IMR-90 (cell line): Measurements from ENCODE around the gene MNT. TPM values are rescaled to one million over a fixed set of nuclear protein-coding genes. Genes with fewer than 3 reads are reported as not detected.
A peak's percentile ranks its signal among the peaks of the same experiment; 100 is the strongest.

Experiments used
- ATAC-seq: fragments of 200-7000 bp; cut with Tn5 transposase; 2 replicates; pipeline ENCODE4 v1.9.1; 2020; ENCODE audit warnings: low read depth, mild to moderate bottlenecking, moderate library complexity
- BruUV-seq: library from RNA; stranded (reverse); fragments of 400-500 nt; replicated peaks from 2 replicates; lab custom pipeline; 2021; lab: Mats Ljungman, UMichigan
- CTCF ChIA-PET: fragments of 300-600 bp; formaldehyde crosslinking; extraction: SDS; loops from one replicate; lab custom pipeline; 2021; ENCODE audit warnings: antibody characterized with exemption; lab: Yijun Ruan, JAX
- POLR2A ChIA-PET: fragments of 300-600 bp; sonication (Branson Sonifier 250); formaldehyde crosslinking; loops from one replicate; lab custom pipeline; 2022; ENCODE audit warnings: antibody characterized with exemption; ENCODE audit not compliant: unreplicated experiment; lab: Charles Lee
- DNase-seq: peaks from one replicate; pipeline ENCODE4 v3.0.0; 2013
- H2AFZ ChIP-seq: replicated peaks from 2 replicates; pipeline ENCODE3; 2013; ENCODE audit warnings: low read length, mild to moderate bottlenecking; ENCODE audit not compliant: poor library complexity
- H2AK5ac ChIP-seq: 2 replicates; pipeline ENCODE4 v1.6.1; 2013; ENCODE audit warnings: low read depth, low read length, inconsistent platforms
- H2AK9ac ChIP-seq: replicated peaks from 2 replicates; pipeline ENCODE3; 2013; ENCODE audit warnings: mild to moderate bottlenecking, low read depth, low read length, moderate library complexity; ENCODE audit not compliant: poor library complexity
- H2BK120ac ChIP-seq: 2 replicates; pipeline ENCODE4 v1.6.1; 2013; ENCODE audit warnings: low read depth, low read length, inconsistent platforms
- H2BK15ac ChIP-seq: 3 replicates; pipeline ENCODE4 v1.6.1; 2013; ENCODE audit warnings: low read depth, low read length, inconsistent platforms
- H2BK20ac ChIP-seq: 2 replicates; pipeline ENCODE4 v1.6.1; 2013; ENCODE audit warnings: low read depth, mild to moderate bottlenecking, inconsistent platforms, low read length, moderate library complexity
- H2BK5ac ChIP-seq: 2 replicates; pipeline ENCODE4 v1.6.1; 2013; ENCODE audit warnings: mild to moderate bottlenecking, low read depth, low read length, inconsistent platforms; ENCODE audit not compliant: poor library complexity, severe bottlenecking
- H3K14ac ChIP-seq: replicated peaks from 2 replicates; pipeline ENCODE4 v1.6.1; 2013; ENCODE audit warnings: low read depth, low read length, inconsistent platforms
- H3K18ac ChIP-seq: 2 replicates; pipeline ENCODE4 v1.6.1; 2013; ENCODE audit warnings: low read depth, low read length, control low read depth
- H3K23ac ChIP-seq: 2 replicates; pipeline ENCODE4 v1.6.1; 2013; ENCODE audit warnings: low read depth, low read length, inconsistent platforms
- H3K27ac ChIP-seq: 2 replicates; pipeline ENCODE4 v1.5.1; 2013; ENCODE audit warnings: mild to moderate bottlenecking, control low read depth, low read length; ENCODE audit not compliant: insufficient read depth
- H3K27me3 ChIP-seq: 2 replicates; pipeline ENCODE4 v1.6.1; 2013; ENCODE audit warnings: low read length; ENCODE audit not compliant: control insufficient read depth, insufficient read depth
- H3K36me3 ChIP-seq: 2 replicates; pipeline ENCODE4 v1.6.1; 2013; ENCODE audit warnings: low read length, mixed read lengths; ENCODE audit not compliant: control insufficient read depth, insufficient read depth
- H3K4ac ChIP-seq: 2 replicates; pipeline ENCODE4 v1.6.1; 2013; ENCODE audit warnings: low read depth, low read length, inconsistent platforms
- H3K4me1 ChIP-seq: 2 replicates; pipeline ENCODE4 v1.6.1; 2013; ENCODE audit warnings: low read length, mixed read lengths; ENCODE audit not compliant: control insufficient read depth, insufficient read depth
- H3K4me2 ChIP-seq: 2 replicates; pipeline ENCODE4 v1.6.1; 2013; ENCODE audit warnings: low read depth, mild to moderate bottlenecking, control low read depth, low read length, moderate library complexity
- H3K4me3 ChIP-seq: 2 replicates; pipeline ENCODE4 v1.5.1; 2013; ENCODE audit warnings: low read depth, mild to moderate bottlenecking, control low read depth, low read length, moderate library complexity; ENCODE audit not compliant: insufficient read depth
- H3K56ac ChIP-seq: 2 replicates; pipeline ENCODE4 v1.6.1; 2013; ENCODE audit warnings: low read length, inconsistent platforms; ENCODE audit not compliant: insufficient read depth; ENCODE audit errors: extremely low read depth
- H3K79me1 ChIP-seq, 2 experiments: 2 replicates each; pipeline ENCODE4 v1.6.1; 2013; ENCODE audit warnings: low read length in 2 of 2, inconsistent platforms in 1 of 2, low read depth in 1 of 2
- H3K9ac ChIP-seq: 2 replicates; pipeline ENCODE4 v1.6.1; 2013; ENCODE audit warnings: low read depth, low read length, control low read depth
- H3K9me1 ChIP-seq: 2 replicates; pipeline ENCODE4 v1.6.1; 2013; ENCODE audit warnings: low read length, inconsistent platforms; ENCODE audit not compliant: insufficient read depth
- H3K9me3 ChIP-seq: 2 replicates; pipeline ENCODE4 v1.6.1; 2013; ENCODE audit warnings: low read length; ENCODE audit not compliant: control insufficient read depth, insufficient read depth
- H4K20me1 ChIP-seq: 2 replicates; pipeline ENCODE4 v1.6.1; 2013; ENCODE audit warnings: low read length, inconsistent platforms; ENCODE audit not compliant: insufficient read depth
- H4K5ac ChIP-seq: 2 replicates; pipeline ENCODE4 v1.6.1; 2013; ENCODE audit warnings: mild to moderate bottlenecking, low read depth, low read length, control low read depth
- H4K8ac ChIP-seq, 2 experiments: 2 replicates each; pipeline ENCODE4 v1.6.1; 2013; ENCODE audit warnings: low read depth in 2 of 2, low read length in 2 of 2, control low read depth in 1 of 2, inconsistent platforms in 1 of 2
- H4K91ac ChIP-seq: 2 replicates; pipeline ENCODE4 v1.6.1; 2013; ENCODE audit warnings: low read depth, low read length, inconsistent platforms; ENCODE audit not compliant: insufficient read depth
- FOS ChIP-seq: fragments of 150-350 bp; IDR thresholded peaks from 2 replicates; pipeline ENCODE4 v1.6.1; 2016; ENCODE audit warnings: low read depth, low read length
- POLR2A ChIP-seq: IDR thresholded peaks from 2 replicates; pipeline ENCODE4 v1.6.1; 2012; ENCODE audit warnings: mild to moderate bottlenecking, low read depth, low read length
- whole genome bisulfite sequencing, 2 experiments: methylation state at CpG; one replicate each; pipeline versions ENCODE4 v1.1.5 to v1.1.7; 2013; ENCODE audit warnings: missing lambda C conversion rate in 2 of 2; ENCODE audit not compliant: insufficient read length in 1 of 2; ENCODE audit errors: extremely low coverage in 2 of 2; 5-methylcytosine and 5-hydroxymethylcytosine counted together
- dilution Hi-C: fragments of 300-500 bp; cut with HindIII; formaldehyde crosslinking; loops from one replicate; pipeline ENCODE4 v1.14.3; 2018; ENCODE audit warnings: low sequenced_read_pairs; ENCODE audit not compliant: unreplicated experiment
- in situ Hi-C: fragments of 300-500 bp; cut with MboI; formaldehyde crosslinking; loops from 3 replicates; pipeline ENCODE4 v1.14.3; 2019; ENCODE audit warnings: low sequenced_read_pairs, inconsistent platforms, mixed read lengths
- intact Hi-C: fragments of 100-400 bp; cut with micrococcal nuclease; formaldehyde crosslinking; loops from 2 replicates; pipeline ENCODE4 v1.10.0; 2022
- polyA plus RNA-seq, 3 experiments: library from polyadenylated mRNA; depleted of rRNA; stranded (reverse); fragments of >200 nt; gene quantifications; 2 replicates each; pipeline ENCODE4 v1.2.3, GENCODE V29; 2012; ENCODE audit warnings: low replicate concordance in 1 of 3
- total RNA-seq: library from RNA; depleted of rRNA; stranded (reverse); fragments of >200 nt; gene quantifications from 2 replicates; pipeline ENCODE4 v1.2.3, GENCODE V29; 2012

The MNT gene
- total and polyA plus RNA-seq, 2 of the 4 experiments (the other 2 are of a cell fraction): 1.4 to 8.3 TPM

DNA sequence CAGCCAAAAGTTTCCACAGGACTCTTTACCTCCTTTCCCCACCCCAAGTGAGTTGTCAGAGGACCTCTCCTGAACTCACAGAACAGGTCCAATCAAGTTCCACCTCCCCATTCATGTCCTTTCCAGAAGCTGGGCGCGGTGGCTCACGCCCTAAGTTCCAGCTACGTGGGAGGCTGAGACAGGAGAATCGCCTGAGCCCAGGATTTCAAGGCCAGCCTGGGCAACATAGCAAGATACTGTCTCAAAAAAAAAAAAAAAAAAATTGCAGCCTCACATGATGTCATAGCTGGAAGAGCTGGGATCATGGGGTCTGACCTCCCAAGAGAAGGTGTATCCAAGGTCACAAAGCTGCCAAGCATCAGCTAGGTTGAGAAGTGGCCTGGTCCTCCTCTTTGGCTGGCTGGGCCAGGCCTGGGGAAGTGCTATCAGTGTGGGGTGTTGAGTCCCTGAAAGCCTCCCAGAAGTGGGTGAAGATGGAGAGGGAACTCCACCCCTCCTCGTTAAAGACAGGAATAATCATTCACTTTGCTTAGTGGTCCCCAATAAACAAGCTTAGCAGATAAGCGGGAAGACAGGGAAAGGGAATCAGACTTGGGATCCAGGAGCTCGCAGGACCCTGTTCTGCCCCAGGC lies 5.5 kb upstream of the MNT start:
- Histone ChIP-seq H2BK120ac (peak overlapping the region; percentile 94), H3K23ac (peak overlapping the region; percentile 83), H3K4me1 (peaks cover 33% of the 10 kb centered on the region), H2AFZ (peak overlapping the region; percentile 64), H2BK15ac (peak overlapping the region; percentile 94), H2AK9ac (peak overlapping the region; percentile 78), H3K56ac (peak overlapping the region; percentile 74), H3K27me3 (no peaks in the 10 kb centered on the region), H2BK20ac (peak overlapping the region; percentile 93), H3K9me1 (peaks cover 30% of the 10 kb centered on the region), H3K14ac (peak overlapping the region; percentile 85), H3K4ac (peak overlapping the region; percentile 96), H3K9ac (peak overlapping the region; percentile 17; the same call in 1 of the 2 replicates), H2AK5ac (peak overlapping the region; percentile 91), H3K9me3 (no peaks in the 10 kb centered on the region), H3K4me2 (peak overlapping the region; percentile 51), H4K91ac (peak overlapping the region; percentile 96), H3K18ac (peak overlapping the region; percentile 81), H4K20me1 (peaks cover 4% of the 10 kb centered on the region; the same call in 1 of the 2 replicates), H4K8ac (peak overlapping the region; percentile 87 to 95), H3K27ac (peak overlapping the region; percentile 80), H3K79me1 (peaks cover 5 to 30% of the 10 kb centered on the region in 2 experiments; a peak in 2 of 4 replicates), H3K36me3 (no peaks in the 10 kb centered on the region), H3K4me3 (no peak overlapping the region), H2BK5ac (peak overlapping the region; percentile 91), H4K5ac (peak overlapping the region; percentile 73)
- in situ Hi-C loops (no loop called here), intact Hi-C loops (no loop called here), dilution Hi-C loops (no loop called here)
- ChIA-PET POLR2A (no interaction called here), CTCF (interaction anchor here (0.6 to 2.6 kb wide), 5 partner anchors 9 to 283 kb away, joined by 3 to 20 read pairs (median 5); no protein-coding TSS in a partner anchor)
- BruUV-seq: no TSS peak
- WGBS, 2 experiments: no CpG with 5 or more reads among the region's 8 CpGs
- DNase-seq (no peak), ATAC-seq (no peak)
- TF ChIP-seq POLR2A: peak; percentile 87
- TF ChIP-seq FOS: no peak
